Central memory CD8-positive, alpha-beta T cell (primary cell): ENCODE measurements around the gene PXYLP1.
A peak's percentile ranks its signal among the peaks of the same experiment; 100 is the strongest.
"Not testable (repeated sequence)": the region's sequence is repeated elsewhere in the genome, so short reads cannot be mapped to it uniquely, and the experiment has no call there.

Experiments
- ATAC-seq: fragments of 150-1000 bp; cut with Tn5 transposase; replicated peaks from 2 replicates; pipeline ENCODE4 v1.10.0; 2022; ENCODE audit warnings: mild to moderate bottlenecking, moderate FRiP score, moderate number of reproducible peaks; ENCODE audit not compliant: poor library complexity, severe bottlenecking; ENCODE audit errors: extremely low read depth
- DNase-seq, 2 donors: peaks; one replicate each; pipeline ENCODE4 v3.0.0; 2021; ENCODE audit warnings: low spot score in 2 of 2
- H3K27ac Mint-ChIP-seq: one replicate; pipeline ENCODE4 v1.8.0; 2022; ENCODE audit warnings: low read depth, mild to moderate bottlenecking, moderate library complexity, mixed read lengths
- H3K27me3 Mint-ChIP-seq: one replicate; pipeline ENCODE4 v1.8.0; 2022; ENCODE audit warnings: mixed read lengths
- H3K36me3 Mint-ChIP-seq: one replicate; pipeline ENCODE4 v1.8.0; 2022; ENCODE audit warnings: mild to moderate bottlenecking, moderate library complexity, mixed read lengths; ENCODE audit not compliant: insufficient read depth
- H3K4me1 Mint-ChIP-seq: one replicate; pipeline ENCODE4 v1.8.0; 2022; ENCODE audit warnings: mixed read lengths
- H3K4me3 Mint-ChIP-seq: one replicate; pipeline ENCODE4 v1.8.0; 2022; ENCODE audit warnings: mild to moderate bottlenecking, moderate library complexity, mixed read lengths
- H3K9me3 Mint-ChIP-seq: one replicate; pipeline ENCODE4 v1.8.0; 2022; ENCODE audit warnings: mixed read lengths

Gene PXYLP1

GRCh38 chr3:141303481-141304223 lies 72.0 kb downstream of the PXYLP1 start:
- Mint-ChIP-seq H3K36me3 (peaks cover 2% of the 10 kb centered on the region), H3K27me3 (no peaks in the 10 kb centered on the region), H3K27ac (no peak overlapping the region), H3K9me3 (no peaks in the 10 kb centered on the region), H3K4me1 (peaks cover 25% of the 10 kb centered on the region), H3K4me3 (no peak overlapping the region)
- ATAC-seq (peak; percentile 30), DNase-seq (peak; percentile 33 to 50)

- no peak overlapping the region for H3K4me3 Mint-ChIP-seq
- peaks cover 25% of the 10 kb centered on the region for H3K4me1 Mint-ChIP-seq
- H3K9me3 Mint-ChIP-seq: no peaks in the 10 kb centered on the region
- H3K27me3 Mint-ChIP-seq: no peaks in the 10 kb centered on the region
- DNase-seq (no peak), ATAC-seq (no peak)
- H3K27ac Mint-ChIP-seq: no peak overlapping the region
- H3K36me3 Mint-ChIP-seq: peaks cover 2% of the 10 kb centered on the region
These were observed 73.8 kb downstream of the PXYLP1 start for GRCh38 chr3:141305436-141305835.

- no peaks in the 10 kb centered on the region for H3K9me3 Mint-ChIP-seq
- H3K27me3 Mint-ChIP-seq: no peaks in the 10 kb centered on the region
- no peak for DNase-seq
- no peak overlapping the region for H3K4me3 Mint-ChIP-seq
- peaks cover 3% of the 10 kb centered on the region for H3K36me3 Mint-ChIP-seq
- no peak overlapping the region for H3K27ac Mint-ChIP-seq
- H3K4me1 Mint-ChIP-seq: peaks cover 33% of the 10 kb centered on the region
- ATAC-seq: no peak
These were observed 74.7 kb downstream of the PXYLP1 start for GRCh38 chr3:141306276-141306675.

- peak overlapping the region; percentile 70 for H3K27ac Mint-ChIP-seq
- H3K4me3 Mint-ChIP-seq: peak overlapping the region; percentile 58
- no peaks in the 10 kb centered on the region for H3K27me3 Mint-ChIP-seq
- ATAC-seq (peak; percentile 47), DNase-seq (no peak)
- H3K4me1 Mint-ChIP-seq: peaks cover 40% of the 10 kb centered on the region
- H3K36me3 Mint-ChIP-seq: peaks cover 7% of the 10 kb centered on the region
- no peaks in the 10 kb centered on the region for H3K9me3 Mint-ChIP-seq
These were observed 75.3 kb downstream of the PXYLP1 start for GRCh38 chr3:141306922-141307321.

- peaks cover 46% of the 10 kb centered on the region for H3K4me1 Mint-ChIP-seq
- ATAC-seq (no peak), DNase-seq (no peak)
- peak overlapping the region; percentile 70 for H3K27ac Mint-ChIP-seq
- no peaks in the 10 kb centered on the region for H3K27me3 Mint-ChIP-seq
- peak overlapping the region; percentile 58 for H3K4me3 Mint-ChIP-seq
- H3K9me3 Mint-ChIP-seq: no peaks in the 10 kb centered on the region
- peaks cover 7% of the 10 kb centered on the region for H3K36me3 Mint-ChIP-seq
These were observed 75.9 kb downstream of the PXYLP1 start for GRCh38 chr3:141307351-141308059.

- no peaks in the 10 kb centered on the region for H3K9me3 Mint-ChIP-seq
- peaks cover 7% of the 10 kb centered on the region for H3K36me3 Mint-ChIP-seq
- DNase-seq (no peak), ATAC-seq (no peak)
- H3K27me3 Mint-ChIP-seq: no peaks in the 10 kb centered on the region
- H3K4me3 Mint-ChIP-seq: no peak overlapping the region
- peak overlapping the region; percentile 57 for H3K27ac Mint-ChIP-seq
- peaks cover 49% of the 10 kb centered on the region for H3K4me1 Mint-ChIP-seq
These were observed 77.1 kb downstream of the PXYLP1 start for GRCh38 chr3:141308588-141309218.

GRCh38 chr3:141311170-141311495 lies 79.5 kb downstream of the PXYLP1 start:
- Mint-ChIP-seq H3K9me3 (no peaks in the 10 kb centered on the region), H3K27ac (peak overlapping the region; percentile 98), H3K4me3 (peak overlapping the region; percentile 95), H3K4me1 (peaks cover 49% of the 10 kb centered on the region), H3K27me3 (no peaks in the 10 kb centered on the region), H3K36me3 (peaks cover 7% of the 10 kb centered on the region)
- ATAC-seq (no peak), DNase-seq (no peak)

GRCh38 chr3:141311496-141312353 lies 80.1 kb downstream of the PXYLP1 start:
- Mint-ChIP-seq H3K27ac (peak overlapping the region; percentile 98), H3K36me3 (peaks cover 10% of the 10 kb centered on the region), H3K9me3 (no peaks in the 10 kb centered on the region), H3K4me3 (peak overlapping the region; percentile 95), H3K27me3 (no peaks in the 10 kb centered on the region), H3K4me1 (peaks cover 45% of the 10 kb centered on the region)
- ATAC-seq (peak; percentile 94), DNase-seq (peak; percentile 95 to 96)

- Mint-ChIP-seq H3K4me1 (peaks cover 37% of the 10 kb centered on the region), H3K27me3 (no peaks in the 10 kb centered on the region), H3K27ac (peak overlapping the region; percentile 98)
These were observed 80.9 kb downstream of the PXYLP1 start for GRCh38 chr3:141312354-141313092.

GRCh38 chr3:141313093-141313683 lies 81.6 kb downstream of the PXYLP1 start:
- DNase-seq (no peak), ATAC-seq (no peak)
- H3K27ac Mint-ChIP-seq: no peak overlapping the region
- H3K4me3 Mint-ChIP-seq: peak overlapping the region; percentile 95
- H3K4me1 Mint-ChIP-seq: peaks cover 31% of the 10 kb centered on the region
- H3K9me3 Mint-ChIP-seq: no peaks in the 10 kb centered on the region
- H3K36me3 Mint-ChIP-seq: peaks cover 8% of the 10 kb centered on the region
- H3K27me3 Mint-ChIP-seq: no peaks in the 10 kb centered on the region

More at GRCh38 chr3:141312354-141313092, 80.9 kb downstream of the PXYLP1 start:
- Mint-ChIP-seq H3K9me3 (no peaks in the 10 kb centered on the region), H3K4me3 (peak overlapping the region; percentile 95), H3K36me3 (peaks cover 8% of the 10 kb centered on the region)
- no peak for ATAC-seq
- no peak for DNase-seq

GRCh38 chr3:141314415-141314814 lies 82.8 kb downstream of the PXYLP1 start:
- H3K4me1 Mint-ChIP-seq: peaks cover 29% of the 10 kb centered on the region
- H3K9me3 Mint-ChIP-seq, H3K4me3 Mint-ChIP-seq, ATAC-seq, H3K27ac Mint-ChIP-seq, H3K36me3 Mint-ChIP-seq, H3K27me3 Mint-ChIP-seq, DNase-seq: not testable (repeated sequence)
